SK-N-MC (cell line): ENCODE results near the gene FAM204A.

Experiments used
- EZH2 ChIP-seq: fragments of 200-600 bp; sonication (generic); IDR thresholded peaks from one replicate; pipeline ENCODE4 v1.6.1; 2017; ENCODE audit warnings: antibody characterized with exemption
- FOXP2 ChIP-seq: optimal IDR thresholded peaks from 2 replicates; pipeline ENCODE3; 2011; ENCODE audit warnings: mild to moderate bottlenecking, moderate library complexity; ENCODE audit not compliant: insufficient read depth; ENCODE audit errors: extremely low read length, control extremely low read depth
- POLR2AphosphoS5 ChIP-seq: IDR thresholded peaks from 2 replicates; pipeline ENCODE4 v1.6.1; 2012; ENCODE audit warnings: mild to moderate bottlenecking, low read depth, low read length, borderline replicate concordance

DNA sequence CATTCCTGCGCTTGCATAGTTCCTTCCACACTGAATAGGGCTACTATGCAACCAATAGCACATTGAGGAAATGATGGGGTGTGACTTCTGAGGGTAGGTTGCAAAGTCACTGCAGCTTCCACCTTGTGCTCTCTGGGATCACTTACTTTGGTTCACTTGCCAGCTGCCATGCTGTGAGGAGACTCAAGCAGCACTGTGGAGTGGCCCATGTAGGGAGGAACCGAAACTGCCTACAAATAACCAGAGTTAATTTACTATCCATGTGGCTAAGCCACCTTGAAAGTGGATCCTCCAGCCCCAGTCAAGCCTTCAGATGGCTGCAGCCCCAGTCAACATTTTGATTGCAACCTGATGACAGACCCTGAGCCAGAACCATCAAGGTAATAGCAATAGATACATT lies 64.3 kb downstream of the FAM204A start:
- TF ChIP-seq EZH2 (no peak), POLR2AphosphoS5 (no peak), FOXP2 (no peak)
